ENCODE results near the gene SEC63.

DNA sequence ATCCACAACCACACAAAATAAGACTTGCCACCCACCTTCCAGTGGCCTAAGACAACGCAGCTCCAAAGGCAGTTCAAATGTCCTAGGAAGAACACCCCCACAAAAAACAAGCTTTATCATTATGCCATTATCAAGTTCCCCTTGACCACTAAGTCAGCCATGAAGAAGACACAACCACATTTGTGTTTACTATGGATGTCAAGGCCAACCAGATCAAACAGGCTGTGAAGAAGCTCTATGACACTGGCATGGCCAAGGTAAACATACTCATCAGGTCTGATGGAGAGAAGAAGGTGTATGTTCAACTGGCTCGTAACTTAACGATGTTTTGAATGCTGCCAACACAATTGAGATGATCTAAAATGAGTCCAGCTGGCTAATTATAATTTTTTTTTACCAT is 26.1 kb downstream of the SEC63 start:
- no peak for TF ChIP-seq POLR2A (IDR thresholded peaks at IDR 0.05)
- TF ChIP-seq, protein P1, sequence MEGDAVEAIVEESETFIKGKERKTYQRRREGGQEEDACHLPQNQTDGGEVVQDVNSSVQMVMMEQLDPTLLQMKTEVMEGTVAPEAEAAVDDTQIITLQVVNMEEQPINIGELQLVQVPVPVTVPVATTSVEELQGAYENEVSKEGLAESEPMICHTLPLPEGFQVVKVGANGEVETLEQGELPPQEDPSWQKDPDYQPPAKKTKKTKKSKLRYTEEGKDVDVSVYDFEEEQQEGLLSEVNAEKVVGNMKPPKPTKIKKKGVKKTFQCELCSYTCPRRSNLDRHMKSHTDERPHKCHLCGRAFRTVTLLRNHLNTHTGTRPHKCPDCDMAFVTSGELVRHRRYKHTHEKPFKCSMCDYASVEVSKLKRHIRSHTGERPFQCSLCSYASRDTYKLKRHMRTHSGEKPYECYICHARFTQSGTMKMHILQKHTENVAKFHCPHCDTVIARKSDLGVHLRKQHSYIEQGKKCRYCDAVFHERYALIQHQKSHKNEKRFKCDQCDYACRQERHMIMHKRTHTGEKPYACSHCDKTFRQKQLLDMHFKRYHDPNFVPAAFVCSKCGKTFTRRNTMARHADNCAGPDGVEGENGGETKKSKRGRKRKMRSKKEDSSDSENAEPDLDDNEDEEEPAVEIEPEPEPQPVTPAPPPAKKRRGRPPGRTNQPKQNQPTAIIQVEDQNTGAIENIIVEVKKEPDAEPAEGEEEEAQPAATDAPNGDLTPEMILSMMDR (IDR thresholded peaks at IDR 0.05) = no peak
